CD4-positive, alpha-beta memory T cell (primary cell): Measurements from ENCODE around the gene OR6N1. TPM values are rescaled to one million over a fixed set of nuclear protein-coding genes. Genes with fewer than 3 reads are reported as not detected.

Experiments
- CTCF ChIA-PET: fragments of 350-600 bp; sonication (Branson Sonifier 250); formaldehyde crosslinking; loops from one replicate; lab custom pipeline; 2021; ENCODE audit warnings: inconsistent platforms; ENCODE audit not compliant: partially characterized antibody; lab: Charles Lee
- POLR2A ChIA-PET: fragments of 350-600 bp; sonication (Branson Sonifier 250); formaldehyde crosslinking; loops from one replicate; lab custom pipeline; 2021; ENCODE audit not compliant: partially characterized antibody; lab: Charles Lee
- DNase-seq, 5 donors: peaks; one replicate each; pipeline versions ENCODE4 v3.0.0 to v3.0.0-alpha.2; 2020 to 2022; ENCODE audit warnings: mixed read lengths in 1 of 5
- H3K27ac ChIP-seq: one replicate; pipeline ENCODE4 v1.7.0; 2013; ENCODE audit warnings: low read depth, low read length
- H3K27me3 ChIP-seq: 2 replicates; pipeline ENCODE4 v1.7.0; 2013; ENCODE audit warnings: mild to moderate bottlenecking, low read length, moderate library complexity; ENCODE audit not compliant: insufficient read depth
- H3K36me3 ChIP-seq: 2 replicates; pipeline ENCODE4 v1.7.0; 2013; ENCODE audit warnings: mild to moderate bottlenecking, low read length, moderate library complexity; ENCODE audit not compliant: insufficient read depth
- H3K4me1 ChIP-seq: 2 replicates; pipeline ENCODE4 v1.7.0; 2013; ENCODE audit warnings: mild to moderate bottlenecking, low read length, moderate library complexity; ENCODE audit not compliant: insufficient read depth
- H3K4me3 ChIP-seq, 2 donors: one replicate each; pipeline ENCODE4 v1.7.0; 2013; ENCODE audit warnings: low read length in 2 of 2, mild to moderate bottlenecking in 1 of 2
- H3K9me3 ChIP-seq, 2 donors: one replicate each; pipeline ENCODE4 v1.7.0; 2013; ENCODE audit warnings: low read length in 2 of 2, control low read depth in 1 of 2; ENCODE audit not compliant: control insufficient read depth in 1 of 2
- H3K27ac Mint-ChIP-seq, 7 donors: one replicate each; pipeline ENCODE4 v1.8.0; 2020 to 2021; ENCODE audit warnings: mixed read lengths in 7 of 7, mild to moderate bottlenecking in 6 of 7, inconsistent platforms in 3 of 7, moderate library complexity in 3 of 7
- H3K27me3 Mint-ChIP-seq, 2 donors: one replicate each; pipeline ENCODE4 v1.8.0; 2020 to 2021; ENCODE audit warnings: mixed read lengths in 2 of 2
- H3K36me3 Mint-ChIP-seq, 2 donors: one replicate each; pipeline ENCODE4 v1.8.0; 2020 to 2021; ENCODE audit warnings: mixed read lengths in 2 of 2, inconsistent platforms in 1 of 2, mild to moderate bottlenecking in 1 of 2
- H3K4me1 Mint-ChIP-seq, 4 donors: one replicate each; pipeline ENCODE4 v1.8.0; 2020 to 2021; ENCODE audit warnings: mixed read lengths in 4 of 4, mild to moderate bottlenecking in 1 of 4
- H3K4me3 Mint-ChIP-seq, 8 donors: one replicate each; pipeline ENCODE4 v1.8.0; 2020 to 2021; ENCODE audit warnings: mixed read lengths in 8 of 8, mild to moderate bottlenecking in 7 of 8, moderate library complexity in 6 of 8, inconsistent platforms in 3 of 8
- H3K9me3 Mint-ChIP-seq, 8 donors: one replicate each; pipeline ENCODE4 v1.8.0; 2020 to 2021; ENCODE audit warnings: mixed read lengths in 8 of 8, mild to moderate bottlenecking in 5 of 8, inconsistent platforms in 3 of 8, moderate library complexity in 1 of 8
- intact Hi-C: fragments of 100-400 bp; cut with micrococcal nuclease; formaldehyde crosslinking; loops from one replicate; pipeline ENCODE4 v1.15.1; 2023
- polyA plus RNA-seq, 2 donors: library from polyadenylated mRNA; unstranded; fragments of 300-500 nt; fragmentation: Illumina TruSeq; gene quantifications; one replicate each; pipeline ENCODE4 v1.2.3, GENCODE V29; 2021
- total RNA-seq, 2 experiments: library from RNA; stranded (reverse); gene quantifications; one replicate each; pipeline ENCODE4 v1.2.3, GENCODE V29; 2021

OR6N1 gene
- total and polyA plus RNA-seq, 4 experiments from 2014 or later: not detected

DNA sequence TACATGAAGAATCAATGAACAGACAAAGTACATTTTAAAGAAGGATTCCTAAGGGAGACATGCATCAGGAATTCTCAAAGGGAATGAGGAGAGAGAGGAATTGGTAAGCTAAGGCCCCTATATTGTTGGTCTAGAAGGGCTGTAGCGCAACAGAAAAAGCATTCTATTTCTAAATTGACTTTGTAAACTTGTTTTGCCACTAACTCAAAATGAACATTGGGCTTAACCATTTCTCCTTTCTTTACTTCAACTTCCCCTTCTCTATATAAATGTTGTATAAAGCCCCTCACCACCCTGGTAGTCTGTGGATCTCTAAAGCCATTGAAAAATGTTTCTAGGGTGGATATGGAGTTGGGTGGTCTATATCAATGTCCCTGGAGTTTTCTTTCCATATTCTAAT, 29.4 kb upstream of the OR6N1 start:
- H3K27me3 ChIP-seq: no peaks in the 10 kb centered on the region
- Mint-ChIP-seq H3K4me1 (no peaks in the 10 kb centered on the region), H3K27ac (no peak overlapping the region), H3K36me3 (no peaks in the 10 kb centered on the region), H3K9me3 (no peaks in the 10 kb centered on the region), H3K4me3 (no peak overlapping the region), H3K27me3 (peaks cover 7 to 15% of the 10 kb centered on the region in 2 donors)
- ChIA-PET POLR2A (no interaction called here), CTCF (no interaction called here)
- no peak for DNase-seq
- H3K36me3 ChIP-seq: no peaks in the 10 kb centered on the region
- intact Hi-C loops: no loop called here
- H3K9me3 ChIP-seq: no peaks in the 10 kb centered on the region
- H3K4me3 ChIP-seq: no peak overlapping the region
- no peaks in the 10 kb centered on the region for H3K4me1 ChIP-seq
- H3K27ac ChIP-seq: no peak overlapping the region

DNA sequence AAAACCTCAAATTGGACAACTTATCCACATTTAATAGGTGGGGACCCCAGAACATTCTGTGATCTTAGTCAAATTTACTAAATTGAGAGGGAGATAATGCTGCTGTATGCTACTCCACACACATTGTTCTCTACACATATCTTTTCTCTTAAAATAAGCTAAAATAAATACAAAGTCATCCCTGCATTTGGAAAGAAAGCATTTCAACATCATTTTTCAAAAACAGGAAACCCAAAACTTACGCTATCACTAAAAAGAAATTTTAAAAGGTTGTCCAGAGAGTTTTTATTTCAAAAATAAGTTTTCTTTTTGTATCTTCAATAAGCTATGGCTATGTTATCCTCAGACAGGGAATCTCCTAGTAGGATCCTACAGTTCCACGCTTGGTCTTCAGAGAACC, 28.5 kb upstream of the OR6N1 start:
- intact Hi-C loops: no loop called here
- CTCF ChIA-PET: no interaction called here

DNA sequence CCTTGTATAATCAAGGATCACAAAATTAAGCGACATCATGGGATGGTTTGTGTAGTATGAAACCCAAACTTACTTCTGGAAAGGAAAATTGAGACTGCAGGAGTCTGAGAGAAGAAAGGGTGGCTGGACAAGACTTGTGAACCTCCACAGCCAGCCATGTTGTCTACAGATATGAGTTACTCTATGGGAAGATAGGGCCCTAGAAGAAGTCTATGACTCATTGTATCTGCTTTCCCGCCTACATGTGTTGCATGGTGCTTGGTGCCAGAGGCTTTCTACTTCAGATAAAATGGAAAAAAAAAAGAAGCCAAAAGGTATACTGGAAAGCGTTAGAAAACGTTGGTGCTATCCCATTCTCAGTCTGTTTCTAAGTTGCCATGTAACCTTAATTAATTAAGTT, 27.7 kb upstream of the OR6N1 start:
- peaks cover 7 to 15% of the 10 kb centered on the region in 2 donors for H3K27me3 Mint-ChIP-seq
- CTCF ChIA-PET: interaction anchor here (1.3 kb wide), 1 partner anchor 199 kb away, joined by 4 read pairs; no protein-coding TSS in a partner anchor

More for the DNA sequence above, 28.5 kb upstream of the OR6N1 start:
- Histone ChIP-seq H3K27ac (no peak overlapping the region), H3K4me3 (no peak overlapping the region), H3K9me3 (no peaks in the 10 kb centered on the region), H3K4me1 (no peaks in the 10 kb centered on the region), H3K27me3 (no peaks in the 10 kb centered on the region), H3K36me3 (no peaks in the 10 kb centered on the region)
- POLR2A ChIA-PET: no interaction called here
- Mint-ChIP-seq H3K4me3 (no peak overlapping the region), H3K4me1 (no peaks in the 10 kb centered on the region), H3K27ac (no peak overlapping the region), H3K27me3 (peaks cover 7 to 15% of the 10 kb centered on the region in 2 donors), H3K9me3 (no peaks in the 10 kb centered on the region), H3K36me3 (no peaks in the 10 kb centered on the region)
- DNase-seq: no peak

DNA sequence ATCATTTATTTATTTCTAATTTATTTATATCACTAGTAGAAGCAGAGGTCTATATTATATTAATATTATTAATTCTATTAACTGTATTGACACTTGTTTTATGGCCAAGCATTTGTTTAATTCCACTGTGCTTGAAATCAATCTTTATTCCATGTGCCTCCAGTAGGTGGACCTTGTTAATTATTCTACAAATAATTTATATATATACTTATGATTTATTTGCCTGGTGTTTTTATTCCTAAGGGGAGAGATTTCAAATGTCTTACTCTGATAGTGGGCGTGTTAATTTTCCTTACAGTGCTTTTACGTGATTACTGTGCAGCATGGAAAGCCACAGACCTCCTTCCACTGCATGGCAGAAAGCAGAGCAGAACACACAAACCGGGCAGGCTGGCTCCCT, 26.5 kb upstream of the OR6N1 start:
- Mint-ChIP-seq H3K27ac (no peak overlapping the region), H3K4me3 (no peak overlapping the region), H3K36me3 (no peaks in the 10 kb centered on the region), H3K27me3 (peaks cover 5 to 15% of the 10 kb centered on the region in 2 donors), H3K4me1 (no peaks in the 10 kb centered on the region), H3K9me3 (no peaks in the 10 kb centered on the region)
- no peak overlapping the region for H3K27ac ChIP-seq
- POLR2A ChIA-PET: no interaction called here
- DNase-seq: no peak
- no peak overlapping the region for H3K4me3 ChIP-seq
- H3K27me3 ChIP-seq: no peaks in the 10 kb centered on the region
- H3K9me3 ChIP-seq: no peaks in the 10 kb centered on the region
- intact Hi-C loops: loop anchor here (1.0 kb wide), 1 partner anchor 200 kb away; no protein-coding TSS in a partner anchor
- CTCF ChIA-PET: no interaction called here
- H3K36me3 ChIP-seq: no peaks in the 10 kb centered on the region
- no peaks in the 10 kb centered on the region for H3K4me1 ChIP-seq

More for the DNA sequence above, 27.7 kb upstream of the OR6N1 start:
- H3K4me1 Mint-ChIP-seq: no peaks in the 10 kb centered on the region
- no peak overlapping the region for H3K4me3 ChIP-seq
- intact Hi-C loops: no loop called here
- no peak overlapping the region for H3K27ac Mint-ChIP-seq
- DNase-seq: no peak
- no peaks in the 10 kb centered on the region for H3K4me1 ChIP-seq
- H3K4me3 Mint-ChIP-seq: no peak overlapping the region
- no peaks in the 10 kb centered on the region for H3K36me3 ChIP-seq
- POLR2A ChIA-PET: no interaction called here
- no peaks in the 10 kb centered on the region for H3K36me3 Mint-ChIP-seq
- H3K27me3 ChIP-seq: no peaks in the 10 kb centered on the region
- no peak overlapping the region for H3K27ac ChIP-seq
- no peaks in the 10 kb centered on the region for H3K9me3 ChIP-seq
- no peaks in the 10 kb centered on the region for H3K9me3 Mint-ChIP-seq

DNA sequence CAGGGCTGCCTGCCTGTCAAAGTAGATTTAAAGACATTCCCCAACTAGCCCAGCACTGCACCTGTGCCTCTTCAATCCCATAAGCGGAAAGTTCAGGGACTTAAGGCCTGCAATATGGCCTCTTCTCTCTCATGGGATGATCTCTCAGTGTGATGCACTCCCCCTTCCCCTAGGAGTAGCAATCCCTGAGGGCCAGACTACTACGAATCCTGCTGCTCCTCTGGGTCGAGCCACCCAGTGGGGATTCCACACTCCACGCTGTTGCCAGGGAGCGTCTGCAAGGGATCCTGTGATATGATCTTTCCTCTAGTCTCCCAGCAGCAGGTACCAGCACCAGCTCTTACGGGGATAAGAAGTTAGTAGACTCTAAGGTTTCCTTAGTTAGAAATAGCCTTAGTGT, 22.3 kb upstream of the OR6N1 start:
- DNase-seq: no peak
- intact Hi-C loops: loop anchor here (5.0 kb wide), 1 partner anchor 283 kb away; the partner anchor contains the start of gene AIM2
- H3K27ac Mint-ChIP-seq: no peak overlapping the region
- H3K4me1 Mint-ChIP-seq: no peaks in the 10 kb centered on the region
- H3K4me1 ChIP-seq: no peaks in the 10 kb centered on the region
- no peak overlapping the region for H3K4me3 ChIP-seq
- no peak overlapping the region for H3K27ac ChIP-seq
- no peaks in the 10 kb centered on the region for H3K36me3 ChIP-seq
- no peaks in the 10 kb centered on the region for H3K27me3 ChIP-seq
- H3K9me3 ChIP-seq: no peaks in the 10 kb centered on the region
- ChIA-PET POLR2A (interaction anchor here (1.3 to 2.0 kb wide), 2 partner anchors 274 to 278 kb away, joined by 3 to 5 read pairs; no protein-coding TSS in a partner anchor), CTCF (interaction anchor here (0.6 to 5.9 kb wide), 9 partner anchors 10 to 282 kb away, joined by 3 to 38 read pairs (median 4); partner anchors contain the start of gene AIM2)
- H3K4me3 Mint-ChIP-seq: no peak overlapping the region
- peaks cover 0 to 3% of the 10 kb centered on the region in 2 donors for H3K27me3 Mint-ChIP-seq
- H3K9me3 Mint-ChIP-seq: no peaks in the 10 kb centered on the region
- no peaks in the 10 kb centered on the region for H3K36me3 Mint-ChIP-seq

DNA sequence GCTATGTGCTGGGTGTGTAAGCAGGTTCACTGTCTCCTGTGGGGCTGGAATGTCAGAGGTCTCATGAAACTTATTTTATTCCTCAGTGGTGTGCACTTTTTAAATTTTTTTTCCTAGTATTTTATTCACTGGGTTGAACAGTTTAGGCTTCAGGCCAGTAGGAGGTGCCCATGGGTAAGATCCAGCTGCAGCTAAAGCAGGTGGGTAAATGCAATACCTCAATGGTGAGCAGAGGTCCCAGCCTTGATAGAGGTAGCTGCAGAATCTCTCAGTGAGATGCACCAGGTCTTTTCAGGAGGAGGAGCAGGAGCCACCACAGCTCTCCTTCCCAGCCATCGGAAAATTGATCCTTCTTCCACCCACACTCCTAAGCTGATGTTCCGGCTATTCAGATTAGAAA, 21.6 kb upstream of the OR6N1 start:
- POLR2A ChIA-PET: interaction anchor here (1.3 to 2.0 kb wide), 2 partner anchors 275 to 279 kb away, joined by 3 to 5 read pairs; no protein-coding TSS in a partner anchor

DNA sequence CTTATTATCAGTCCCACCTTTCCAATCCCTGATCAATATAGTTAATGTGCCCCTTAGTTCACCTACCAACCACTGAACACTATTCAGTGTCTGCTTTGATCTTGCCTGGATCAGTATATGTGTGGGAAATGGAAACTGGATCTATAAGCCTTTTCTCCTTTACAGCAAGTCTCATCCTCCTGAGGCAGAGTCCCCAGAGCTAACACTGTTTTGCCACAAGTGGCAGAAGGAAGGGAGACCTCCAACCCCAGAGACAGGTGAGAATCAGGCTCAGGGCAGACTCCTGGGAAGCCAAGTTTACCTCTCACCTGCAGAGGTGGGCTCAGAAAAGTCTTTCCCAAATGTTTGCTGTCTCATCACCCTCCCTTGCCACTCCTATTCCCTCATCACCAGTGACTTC, 9.1 kb upstream of the OR6N1 start, which contains the start of gene OR6N2:
OR6N2 (minus strand) TSS at position 101 of the 400 bp plus-strand sequence. CDS start 3,569 bp downstream, outside the sequence.
- Histone ChIP-seq H3K4me3 (no peak within 1 kb of the TSS), H3K27ac (no peak within 1 kb of the TSS), H3K36me3 (no peaks in the 10 kb centered on the region), H3K27me3 (no peaks in the 10 kb centered on the region), H3K4me1 (no peaks in the 10 kb centered on the region), H3K9me3 (no peaks in the 10 kb centered on the region)
- ChIA-PET POLR2A (no interaction called here), CTCF (no interaction called here)
- no peak for DNase-seq
- no peaks in the 10 kb centered on the region for H3K36me3 Mint-ChIP-seq
- peaks cover 0 to 5% of the 10 kb centered on the region in 2 donors for H3K27me3 Mint-ChIP-seq
- H3K27ac Mint-ChIP-seq: no peak within 1 kb of the TSS
- intact Hi-C loops: no loop called here
- H3K9me3 Mint-ChIP-seq: peaks cover 0 to 1% (median 0%) of the 10 kb centered on the region in 8 donors
- no peaks in the 10 kb centered on the region for H3K4me1 Mint-ChIP-seq
- H3K4me3 Mint-ChIP-seq: no peak within 1 kb of the TSS

More for the DNA sequence above, 21.6 kb upstream of the OR6N1 start:
- Mint-ChIP-seq H3K9me3 (no peaks in the 10 kb centered on the region), H3K4me1 (no peaks in the 10 kb centered on the region), H3K4me3 (no peak overlapping the region), H3K36me3 (no peaks in the 10 kb centered on the region), H3K27me3 (peaks cover 0 to 3% of the 10 kb centered on the region in 2 donors), H3K27ac (peak overlapping the region in 1 of 7 donors; percentile 37)
- Histone ChIP-seq H3K9me3 (no peaks in the 10 kb centered on the region), H3K27ac (no peak overlapping the region), H3K4me3 (no peak overlapping the region), H3K27me3 (no peaks in the 10 kb centered on the region), H3K36me3 (no peaks in the 10 kb centered on the region), H3K4me1 (no peaks in the 10 kb centered on the region)
- CTCF ChIA-PET: interaction anchor here (0.6 to 5.9 kb wide), 9 partner anchors 9 to 283 kb away, joined by 3 to 38 read pairs (median 4); partner anchors contain the start of gene AIM2
- DNase-seq: peak in 4 of 5 donors; percentile 26 to 39 (median 33)
- intact Hi-C loops: loop anchor here (1.0 to 5.0 kb wide), 2 partner anchors 205 to 284 kb away; partner anchors contain the start of gene AIM2
